NCI-H460 (cell line): Measurements from ENCODE around the gene DISC1. TPM values are rescaled to one million over a fixed set of nuclear protein-coding genes. Genes with fewer than 3 reads are reported as not detected.

Experiments used
- DNase-seq: peaks from one replicate; pipeline ENCODE4 v3.0.0-alpha.2; 2016; ENCODE audit warnings: low read depth; ENCODE audit errors: extremely low read depth
- small RNA-seq, 2 experiments: library from RNA; depleted of rRNA; stranded (forward); fragments of <200 nt; gene quantifications; one replicate each; pipeline ENCODE3, GENCODE V24; 2014
- total RNA-seq: library from RNA; depleted of rRNA; stranded (reverse); fragments of >200 nt; shearing (Covaris generic); gene quantifications from 2 replicates; pipeline ENCODE4 v1.2.3, GENCODE V29; 2014; rRNA removed

DISC1 gene
- total RNA-seq, 1 experiment from 2014 or later = 1.3 TPM

- DNase-seq = no peak
These were observed 431.3 kb downstream of the DISC1 start for GRCh38 chr1:232057896-232058274.

- DNase-seq = no peak
These were observed 433.3 kb downstream of the DISC1 start for GRCh38 chr1:232059726-232060374.

GRCh38 chr1:232062967-232063366, 436.4 kb downstream of the DISC1 start:
- DNase-seq = no peak

GRCh38 chr1:232066521-232066920, 439.9 kb downstream of the DISC1 start:
- DNase-seq = no peak

GRCh38 chr1:232074265-232074664, 447.7 kb downstream of the DISC1 start:
- DNase-seq = no peak

- DNase-seq = no peak
These were observed 451.2 kb downstream of the DISC1 start for GRCh38 chr1:232077809-232078208.

- DNase-seq = no peak
These were observed 458.1 kb downstream of the DISC1 start for GRCh38 chr1:232084584-232085223.

- DNase-seq = no peak
These were observed 464.2 kb downstream of the DISC1 start for GRCh38 chr1:232090816-232091215.

Small RNA genes lying within 50 kb of the gene (small RNA-seq; reads per million reads assigned to genes)
- gene RF02102 (0 reads per million in 2 experiments), gene RNU5A-5P (0.48 to 3.9 reads per million in 2 experiments)

Other genes starting within 250 kb of the DISC1 start
- gene EGLN1, start 204.5 kb upstream of the DISC1 start, total RNA-seq = 70.0 and 77.3 TPM in 2 replicates
- 69.8 and 76.3 TPM in 2 replicates for gene TSNAX, start 98.1 kb upstream of the DISC1 start, total RNA-seq